ENCODE measurements around the gene STC2. TPM values are rescaled to one million over a fixed set of nuclear protein-coding genes. Genes with fewer than 3 reads are reported as not detected.

Gene STC2
- total RNA-seq, 1 donor from 2014 or later: 26.0 TPM

- H3K9me3 Mint-ChIP-seq: peaks cover 11% of the 10 kb centered on the region
- no peak for DNase-seq (ENCODE audit: low spot score in 2 of 2, unreplicated experiment in 2 of 2)
- H3K27me3 Mint-ChIP-seq (ENCODE audit: low read depth): no peaks in the 10 kb centered on the region
- H3K4me3 Mint-ChIP-seq: peak overlapping the region; percentile 4
- H3K4me1 Mint-ChIP-seq: peaks cover 52% of the 10 kb centered on the region
- TF ChIP-seq CTCF (IDR thresholded peaks at IDR 0.05; ENCODE audit: unreplicated experiment): no peak
- H3K27ac Mint-ChIP-seq: peak overlapping the region; percentile 96
- peaks cover 4% of the 10 kb centered on the region for H3K36me3 Mint-ChIP-seq
Measured at GRCh38 chr5:173303878-173304590, 24.2 kb downstream of the STC2 start.

- DNase-seq (ENCODE audit: low spot score in 2 of 2, unreplicated experiment in 2 of 2): no peak
- Mint-ChIP-seq H3K9me3 (peaks cover 1% of the 10 kb centered on the region), H3K4me3 (peak overlapping the region; percentile 18), H3K27ac (peak overlapping the region; percentile 96), H3K36me3 (no peaks in the 10 kb centered on the region), H3K4me1 (peaks cover 59% of the 10 kb centered on the region), H3K27me3 (ENCODE audit: low read depth) (no peaks in the 10 kb centered on the region)
- TF ChIP-seq CTCF (IDR thresholded peaks at IDR 0.05; ENCODE audit: unreplicated experiment): no peak
Measured at GRCh38 chr5:173302546-173303155, 25.6 kb downstream of the STC2 start.

- TF ChIP-seq CTCF (IDR thresholded peaks at IDR 0.05; ENCODE audit: unreplicated experiment): no peak
- Mint-ChIP-seq H3K36me3 (no peaks in the 10 kb centered on the region), H3K4me3 (peak overlapping the region; percentile 18), H3K27ac (peak overlapping the region; percentile 96), H3K27me3 (ENCODE audit: low read depth) (no peaks in the 10 kb centered on the region), H3K4me1 (peaks cover 62% of the 10 kb centered on the region), H3K9me3 (no peaks in the 10 kb centered on the region)
- DNase-seq (ENCODE audit: low spot score in 2 of 2, unreplicated experiment in 2 of 2): no peak
Measured at GRCh38 chr5:173301695-173302545, 26.3 kb downstream of the STC2 start.

- no peaks in the 10 kb centered on the region for H3K36me3 Mint-ChIP-seq
- H3K4me3 Mint-ChIP-seq: no peak overlapping the region
- DNase-seq (ENCODE audit: low spot score in 2 of 2, unreplicated experiment in 2 of 2): no peak
- TF ChIP-seq CTCF (IDR thresholded peaks at IDR 0.05; ENCODE audit: unreplicated experiment): no peak
- H3K9me3 Mint-ChIP-seq: no peaks in the 10 kb centered on the region
- H3K4me1 Mint-ChIP-seq: peaks cover 68% of the 10 kb centered on the region
- peak overlapping the region; percentile 91 for H3K27ac Mint-ChIP-seq
- H3K27me3 Mint-ChIP-seq (ENCODE audit: low read depth): no peaks in the 10 kb centered on the region
Measured at GRCh38 chr5:173300389-173301047, 27.7 kb downstream of the STC2 start.

- no peaks in the 10 kb centered on the region for H3K9me3 Mint-ChIP-seq
Measured at GRCh38 chr5:173299820-173300219, 28.4 kb downstream of the STC2 start.

More at GRCh38 chr5:173299820-173300219, 28.4 kb downstream of the STC2 start:
- H3K4me1 Mint-ChIP-seq: peaks cover 65% of the 10 kb centered on the region
- TF ChIP-seq CTCF (IDR thresholded peaks at IDR 0.05; ENCODE audit: unreplicated experiment): no peak
- no peaks in the 10 kb centered on the region for H3K36me3 Mint-ChIP-seq
- no peak overlapping the region for H3K4me3 Mint-ChIP-seq
- H3K27ac Mint-ChIP-seq: peak overlapping the region; percentile 16
- DNase-seq (ENCODE audit: low spot score in 2 of 2, unreplicated experiment in 2 of 2): no peak
- no peaks in the 10 kb centered on the region for H3K27me3 Mint-ChIP-seq (ENCODE audit: low read depth)

Measured in mesothelial cell of epicardium (in vitro differentiated cells).